Neural cell (in vitro differentiated cells): ENCODE results near the gene LUC7L3. TPM values are rescaled to one million over a fixed set of nuclear protein-coding genes. Genes with fewer than 3 reads are reported as not detected.

Experiments
- H2AFZ ChIP-seq: fragments of 200-600, 300-800 bp; sonication (generic), shearing (Covaris generic); 2 replicates; pipeline ENCODE4 v1.6.0; 2014; ENCODE audit warnings: low read depth, mild to moderate bottlenecking, antibody characterized with exemption, low read length, moderate library complexity
- H3F3A ChIP-seq: fragments of 200-600 bp; shearing (Covaris generic); 2 replicates; pipeline ENCODE4 v1.6.1; 2016; ENCODE audit warnings: mild to moderate bottlenecking, moderate library complexity, mixed read lengths, antibody characterized with exemption, low read length; ENCODE audit not compliant: insufficient read depth, poor library complexity, severe bottlenecking
- H3K27ac ChIP-seq: fragments of 200-600, 300-800 bp; sonication (generic), shearing (Covaris generic); 2 replicates; pipeline ENCODE4 v1.5.1; 2014; ENCODE audit warnings: mild to moderate bottlenecking, low read length, moderate library complexity
- H3K27me3 ChIP-seq: fragments of 300-800, 200-600 bp; sonication (generic), shearing (Covaris generic); 2 replicates; pipeline ENCODE4 v1.6.0; 2014; ENCODE audit warnings: mild to moderate bottlenecking, low read depth, low read length, moderate library complexity; ENCODE audit not compliant: insufficient read depth
- H3K36me3 ChIP-seq: fragments of 300-800, 200-600 bp; sonication (generic), shearing (Covaris generic); 2 replicates; pipeline ENCODE4 v1.5.1; 2014; ENCODE audit warnings: mild to moderate bottlenecking, antibody characterized with exemption, low read length, moderate library complexity; ENCODE audit not compliant: insufficient read depth
- H3K4me2 ChIP-seq: fragments of 300-800, 200-600 bp; sonication (generic), shearing (Covaris generic); 2 replicates; pipeline ENCODE4 v1.6.0; 2014; ENCODE audit warnings: mild to moderate bottlenecking, low read length
- H3K4me3 ChIP-seq: fragments of 300-800, 200-600 bp; sonication (generic), shearing (Covaris generic); 2 replicates; pipeline ENCODE4 v1.5.1; 2014; ENCODE audit warnings: mild to moderate bottlenecking, low read length, moderate library complexity
- H3K79me2 ChIP-seq: fragments of 200-600 bp; shearing (Covaris generic); replicated peaks from 2 replicates; pipeline ENCODE4 v1.6.0; 2014; ENCODE audit warnings: mild to moderate bottlenecking, low read length, moderate library complexity; ENCODE audit not compliant: insufficient read depth
- H3K9ac ChIP-seq: fragments of 300-800, 200-600 bp; sonication (generic), shearing (Covaris generic); 2 replicates; pipeline ENCODE4 v1.6.1; 2016; ENCODE audit warnings: mild to moderate bottlenecking, low read length, mixed read lengths
- H3K9me2 ChIP-seq: fragments of 200-600 bp; shearing (Covaris generic); 2 replicates; pipeline ENCODE4 v1.6.1; 2016; ENCODE audit warnings: mild to moderate bottlenecking, low read length, mixed read lengths; ENCODE audit not compliant: insufficient read depth
- H3K9me3 ChIP-seq: fragments of 200-600, 300-800 bp; sonication (generic), shearing (Covaris generic); 2 replicates; pipeline ENCODE4 v1.6.1; 2016; ENCODE audit warnings: mild to moderate bottlenecking, mixed run types, low read length, moderate library complexity, mixed read lengths
- H4K20me1 ChIP-seq: fragments of 200-600 bp; shearing (Covaris generic); 2 replicates; pipeline ENCODE4 v1.6.1; 2016; ENCODE audit warnings: mild to moderate bottlenecking, mixed run types; ENCODE audit not compliant: insufficient read depth
- EP300 ChIP-seq: fragments of 450-650 bp; conservative IDR thresholded peaks from 2 replicates; pipeline ENCODE4 v1.6.1; 2014; ENCODE audit warnings: antibody characterized with exemption, mild to moderate bottlenecking, moderate library complexity; ENCODE audit not compliant: poor library complexity, severe bottlenecking
- EZH2 ChIP-seq: fragments of 200-600, 300-800 bp; shearing (Covaris generic), sonication (generic); IDR thresholded peaks from 2 replicates; pipeline ENCODE4 v1.6.1; 2014; ENCODE audit warnings: antibody characterized with exemption, low read length, borderline replicate concordance, mild to moderate bottlenecking; ENCODE audit not compliant: insufficient read depth, poor library complexity, severe bottlenecking
- POLR2AphosphoS5 ChIP-seq: IDR thresholded peaks from 2 replicates; pipeline ENCODE4 v1.6.1; 2012
- RAD21 ChIP-seq: fragments of 450-650 bp; conservative IDR thresholded peaks from 2 replicates; pipeline ENCODE4 v1.6.1; 2014; ENCODE audit warnings: antibody characterized with exemption, mild to moderate bottlenecking, moderate library complexity
- SMC3 ChIP-seq: fragments of 450-650 bp; conservative IDR thresholded peaks from 2 replicates; pipeline ENCODE4 v1.6.1; 2014; ENCODE audit warnings: antibody characterized with exemption, mild to moderate bottlenecking, moderate library complexity; ENCODE audit not compliant: poor library complexity
- TAF1 ChIP-seq: IDR thresholded peaks from 2 replicates; pipeline ENCODE4 v1.6.1; 2012; ENCODE audit warnings: low read depth
- polyA plus RNA-seq: library from polyadenylated mRNA; depleted of rRNA; stranded (reverse); fragments of >200 nt; gene quantifications from 2 replicates; pipeline ENCODE4 v1.2.3, GENCODE V29; 2014
- TF ChIP-seq, protein P1 (sequence below): fragments of 450-650 bp; IDR thresholded peaks from 2 replicates; pipeline ENCODE4 v1.5.1; 2014; ENCODE audit warnings: antibody characterized with exemption, mild to moderate bottlenecking, moderate library complexity; ENCODE audit not compliant: poor library complexity, severe bottlenecking
- TF ChIP-seq, protein P2 (sequence below): IDR thresholded peaks from 2 replicates; pipeline ENCODE4 v1.6.1; 2012; ENCODE audit warnings: borderline replicate concordance

LUC7L3 gene
- polyA plus RNA-seq, 1 donor from 2014 or later, result 677 TPM

DNA sequence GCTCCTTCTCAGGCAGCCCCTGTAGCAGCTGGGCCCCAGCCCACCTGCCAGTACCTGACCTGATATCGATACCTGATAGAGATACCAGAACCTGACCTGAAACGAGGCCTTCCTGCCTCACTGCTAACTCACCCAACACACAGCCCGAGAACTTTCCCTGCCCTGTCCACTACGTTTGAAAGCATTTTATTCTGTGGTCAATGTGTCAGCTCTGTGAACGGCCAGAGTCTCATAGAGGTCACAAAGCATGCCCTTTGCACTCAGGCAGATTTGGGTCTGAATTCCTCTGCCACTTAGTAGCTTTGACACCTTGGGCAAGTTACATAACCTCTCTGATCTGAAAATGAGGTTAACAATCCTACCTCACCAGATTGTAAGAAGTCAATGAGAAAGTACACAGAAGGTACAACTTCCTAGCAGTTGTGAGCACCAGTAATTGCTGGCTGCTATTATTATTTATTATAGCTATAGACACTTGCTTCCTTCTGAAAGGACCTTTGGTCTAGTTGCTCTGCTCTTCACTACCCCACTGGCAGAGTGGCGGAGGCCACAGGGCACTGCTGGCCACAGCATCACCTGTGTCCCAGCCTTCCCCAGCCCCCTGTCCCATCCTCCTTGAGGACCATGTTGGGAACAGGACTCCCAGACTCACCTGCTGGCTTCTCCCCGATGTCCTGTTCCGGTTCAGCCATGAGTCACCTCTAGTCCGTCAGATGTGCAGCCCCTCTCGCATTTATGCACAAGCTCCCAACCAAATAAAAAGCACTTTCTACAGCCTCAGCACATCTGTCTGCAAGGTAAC lies 47.0 kb downstream of the LUC7L3 start:
- H3K9me2 ChIP-seq, result no peaks in the 10 kb centered on the region
- H4K20me1 ChIP-seq, result no peaks in the 10 kb centered on the region
- H3K4me3 ChIP-seq, result no peak overlapping the region
- H3K36me3 ChIP-seq, result no peaks in the 10 kb centered on the region
- H3F3A ChIP-seq, result no peaks in the 10 kb centered on the region
- H3K27me3 ChIP-seq, result no peaks in the 10 kb centered on the region
- no peaks in the 10 kb centered on the region for H3K79me2 ChIP-seq
- H3K9me3 ChIP-seq, result no peaks in the 10 kb centered on the region
- no peak overlapping the region for H3K9ac ChIP-seq
- no peak overlapping the region for H3K27ac ChIP-seq
- no peak overlapping the region for H3K4me2 ChIP-seq
- no peak overlapping the region for H2AFZ ChIP-seq
- TF ChIP-seq, protein P1, sequence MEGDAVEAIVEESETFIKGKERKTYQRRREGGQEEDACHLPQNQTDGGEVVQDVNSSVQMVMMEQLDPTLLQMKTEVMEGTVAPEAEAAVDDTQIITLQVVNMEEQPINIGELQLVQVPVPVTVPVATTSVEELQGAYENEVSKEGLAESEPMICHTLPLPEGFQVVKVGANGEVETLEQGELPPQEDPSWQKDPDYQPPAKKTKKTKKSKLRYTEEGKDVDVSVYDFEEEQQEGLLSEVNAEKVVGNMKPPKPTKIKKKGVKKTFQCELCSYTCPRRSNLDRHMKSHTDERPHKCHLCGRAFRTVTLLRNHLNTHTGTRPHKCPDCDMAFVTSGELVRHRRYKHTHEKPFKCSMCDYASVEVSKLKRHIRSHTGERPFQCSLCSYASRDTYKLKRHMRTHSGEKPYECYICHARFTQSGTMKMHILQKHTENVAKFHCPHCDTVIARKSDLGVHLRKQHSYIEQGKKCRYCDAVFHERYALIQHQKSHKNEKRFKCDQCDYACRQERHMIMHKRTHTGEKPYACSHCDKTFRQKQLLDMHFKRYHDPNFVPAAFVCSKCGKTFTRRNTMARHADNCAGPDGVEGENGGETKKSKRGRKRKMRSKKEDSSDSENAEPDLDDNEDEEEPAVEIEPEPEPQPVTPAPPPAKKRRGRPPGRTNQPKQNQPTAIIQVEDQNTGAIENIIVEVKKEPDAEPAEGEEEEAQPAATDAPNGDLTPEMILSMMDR, result no peak
- no peak for TF ChIP-seq EP300
- TF ChIP-seq SMC3, result no peak
- TF ChIP-seq, protein P2, sequence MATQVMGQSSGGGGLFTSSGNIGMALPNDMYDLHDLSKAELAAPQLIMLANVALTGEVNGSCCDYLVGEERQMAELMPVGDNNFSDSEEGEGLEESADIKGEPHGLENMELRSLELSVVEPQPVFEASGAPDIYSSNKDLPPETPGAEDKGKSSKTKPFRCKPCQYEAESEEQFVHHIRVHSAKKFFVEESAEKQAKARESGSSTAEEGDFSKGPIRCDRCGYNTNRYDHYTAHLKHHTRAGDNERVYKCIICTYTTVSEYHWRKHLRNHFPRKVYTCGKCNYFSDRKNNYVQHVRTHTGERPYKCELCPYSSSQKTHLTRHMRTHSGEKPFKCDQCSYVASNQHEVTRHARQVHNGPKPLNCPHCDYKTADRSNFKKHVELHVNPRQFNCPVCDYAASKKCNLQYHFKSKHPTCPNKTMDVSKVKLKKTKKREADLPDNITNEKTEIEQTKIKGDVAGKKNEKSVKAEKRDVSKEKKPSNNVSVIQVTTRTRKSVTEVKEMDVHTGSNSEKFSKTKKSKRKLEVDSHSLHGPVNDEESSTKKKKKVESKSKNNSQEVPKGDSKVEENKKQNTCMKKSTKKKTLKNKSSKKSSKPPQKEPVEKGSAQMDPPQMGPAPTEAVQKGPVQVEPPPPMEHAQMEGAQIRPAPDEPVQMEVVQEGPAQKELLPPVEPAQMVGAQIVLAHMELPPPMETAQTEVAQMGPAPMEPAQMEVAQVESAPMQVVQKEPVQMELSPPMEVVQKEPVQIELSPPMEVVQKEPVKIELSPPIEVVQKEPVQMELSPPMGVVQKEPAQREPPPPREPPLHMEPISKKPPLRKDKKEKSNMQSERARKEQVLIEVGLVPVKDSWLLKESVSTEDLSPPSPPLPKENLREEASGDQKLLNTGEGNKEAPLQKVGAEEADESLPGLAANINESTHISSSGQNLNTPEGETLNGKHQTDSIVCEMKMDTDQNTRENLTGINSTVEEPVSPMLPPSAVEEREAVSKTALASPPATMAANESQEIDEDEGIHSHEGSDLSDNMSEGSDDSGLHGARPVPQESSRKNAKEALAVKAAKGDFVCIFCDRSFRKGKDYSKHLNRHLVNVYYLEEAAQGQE, result no peak

DNA sequence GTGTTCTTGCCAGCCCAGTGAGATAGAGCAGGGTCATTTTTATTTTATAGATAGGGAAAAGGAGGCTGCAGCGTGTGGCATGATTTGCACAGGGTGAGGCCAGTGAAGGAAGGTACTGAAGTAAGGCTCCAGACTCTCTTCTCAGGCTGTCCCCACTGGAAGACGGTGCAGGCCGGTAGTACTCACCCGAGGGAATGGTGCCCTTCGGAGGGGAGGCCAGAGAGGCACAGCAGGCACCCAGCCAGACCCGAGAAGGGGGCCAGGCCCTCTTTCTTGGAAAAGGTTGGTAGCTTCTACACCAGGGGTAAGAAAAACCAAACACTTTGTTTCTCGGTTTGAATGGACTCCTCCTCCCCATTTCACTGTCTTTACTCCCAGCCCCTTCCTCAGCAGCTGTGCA lies 47.6 kb downstream of the LUC7L3 start:
- Histone ChIP-seq H3K36me3 (no peaks in the 10 kb centered on the region), H4K20me1 (no peaks in the 10 kb centered on the region), H3K27me3 (no peaks in the 10 kb centered on the region), H2AFZ (no peak overlapping the region), H3F3A (no peaks in the 10 kb centered on the region), H3K9me3 (no peaks in the 10 kb centered on the region), H3K4me3 (no peak overlapping the region), H3K4me2 (no peak overlapping the region), H3K9ac (no peak overlapping the region), H3K9me2 (no peaks in the 10 kb centered on the region), H3K79me2 (no peaks in the 10 kb centered on the region), H3K27ac (no peak overlapping the region)
- TF ChIP-seq RAD21 (no peak), POLR2AphosphoS5 (no peak), SMC3 (no peak), EZH2 (no peak), EP300 (no peak), TAF1 (no peak)
- TF ChIP-seq, protein P1, result no peak
- TF ChIP-seq, protein P2, result no peak
